Lung microvascular endothelial cell (primary cell): ENCODE results near the gene PAQR4. TPM values are rescaled to one million over a fixed set of nuclear protein-coding genes. Genes with fewer than 3 reads are reported as not detected.

Experiments
- DNase-seq, 2 donors: peaks; one replicate each; pipeline versions ENCODE4 v3.0.0 to v3.0.0-alpha.2; 2010; ENCODE audit warnings: low read depth in 2 of 2
- total RNA-seq: library from RNA; depleted of rRNA; stranded (reverse); fragments of >200 nt; gene quantifications from 2 replicates; pipeline ENCODE4 v1.2.1, GENCODE V29; 2014

PAQR4 gene
- total RNA-seq, 1 donor from 2014 or later = 2.6 TPM

DNA sequence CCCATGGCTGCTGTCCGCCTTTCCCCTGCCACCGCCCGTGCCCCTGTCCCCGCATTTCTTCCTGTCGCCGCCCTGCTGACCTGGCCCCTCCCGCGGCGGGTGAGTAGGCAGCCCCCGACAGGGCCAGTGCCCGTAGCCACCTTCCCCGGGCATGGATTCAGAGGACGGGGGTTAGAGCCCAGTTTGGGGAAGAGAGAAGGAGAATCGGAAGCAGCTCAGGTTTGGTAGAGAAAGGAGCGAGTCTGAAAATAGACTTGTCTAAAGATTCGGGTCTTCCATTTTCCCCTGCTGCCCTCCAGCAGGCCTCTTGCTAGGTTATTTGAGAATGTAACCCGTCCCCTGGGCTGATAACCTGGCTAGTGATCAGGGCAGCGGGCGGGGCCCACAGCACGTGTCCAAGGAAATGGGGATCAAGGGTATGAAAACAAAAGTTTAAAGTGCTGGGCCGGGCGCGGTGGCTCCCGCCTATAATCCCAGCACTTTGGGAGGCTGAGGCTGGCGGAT is 35.7 kb downstream of the PAQR4 start:
- DNase-seq = no peak

DNA sequence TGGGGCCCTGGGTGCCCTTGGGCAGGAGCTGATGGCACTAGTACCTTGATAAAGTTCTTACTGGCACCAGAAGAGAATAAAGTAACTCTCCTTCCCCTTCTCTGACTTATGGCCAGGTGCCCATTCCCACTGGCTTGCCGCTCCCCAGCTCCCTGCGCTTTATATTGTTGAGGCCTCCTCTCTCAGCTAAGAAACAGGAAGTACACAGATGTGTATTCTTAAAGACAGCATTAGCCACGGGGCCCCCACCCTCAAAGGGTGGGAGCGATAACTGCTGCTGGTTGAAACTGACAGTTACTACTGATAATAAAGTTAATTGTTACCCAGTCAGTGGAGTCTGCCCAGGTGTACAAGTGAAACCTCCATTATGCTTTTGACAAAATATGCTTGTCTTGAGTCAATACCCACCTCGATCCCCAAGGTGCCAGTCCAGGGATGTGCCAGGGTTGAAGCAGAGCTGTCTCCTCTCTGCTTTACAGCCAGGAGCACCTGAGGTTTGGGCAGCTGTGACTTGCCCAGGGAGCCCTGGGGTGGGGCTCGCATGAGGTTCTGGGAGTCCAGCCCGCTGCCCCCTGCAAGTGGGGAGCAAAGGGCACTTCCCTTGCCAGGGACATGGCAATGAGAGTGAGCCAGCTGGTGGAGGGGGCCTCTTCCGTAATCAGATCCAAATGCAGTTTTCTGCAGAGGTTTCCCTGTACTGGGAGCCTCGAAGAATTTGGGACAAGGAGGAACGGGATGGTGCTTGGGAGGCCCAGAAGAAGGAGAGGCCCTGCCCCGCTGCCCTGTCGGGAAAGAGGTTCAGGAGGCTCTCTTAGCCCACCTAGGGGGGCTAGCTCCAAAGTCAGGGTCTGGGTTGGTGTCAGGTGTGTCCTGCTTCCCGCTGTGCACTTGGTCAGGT is 38.2 kb downstream of the PAQR4 start:
- DNase-seq = no peak

DNA sequence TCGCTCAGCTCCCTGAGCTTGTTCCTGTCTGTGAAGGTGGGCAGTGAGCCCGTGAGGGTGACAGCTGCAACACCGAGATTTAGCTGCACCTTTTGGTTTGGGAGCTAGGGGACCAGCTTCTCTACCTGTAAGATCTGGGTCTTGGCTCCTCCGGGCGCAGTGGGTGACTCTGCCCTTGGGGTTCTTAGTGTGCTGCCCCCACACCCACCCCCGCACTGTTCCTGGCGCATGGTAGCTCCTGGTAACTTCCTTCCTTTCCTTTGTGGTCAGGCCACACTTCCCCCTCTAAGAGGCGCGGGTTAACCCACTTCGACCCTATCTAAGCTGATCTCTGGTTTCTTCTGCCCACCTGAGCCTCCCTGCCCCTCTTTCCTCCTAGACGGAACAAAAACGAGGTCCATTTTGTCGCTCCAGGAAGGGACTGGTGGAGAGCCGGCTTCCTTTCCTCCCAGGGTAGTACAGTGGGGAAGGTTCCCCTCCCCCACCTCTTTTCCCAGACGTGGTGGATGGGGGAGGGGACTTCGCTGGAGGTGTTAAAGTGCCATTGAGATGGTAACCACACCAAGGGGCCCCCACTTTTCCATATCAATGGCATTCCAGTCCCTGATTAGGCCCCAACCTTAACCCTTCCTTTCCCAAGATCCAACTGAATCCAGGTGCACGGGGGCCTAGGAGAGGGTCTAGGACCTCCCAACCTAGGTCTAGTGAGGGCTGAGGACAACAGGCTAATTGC is 39.0 kb downstream of the PAQR4 start:
- DNase-seq = peak in 1 of 2 donors; percentile 29

DNA sequence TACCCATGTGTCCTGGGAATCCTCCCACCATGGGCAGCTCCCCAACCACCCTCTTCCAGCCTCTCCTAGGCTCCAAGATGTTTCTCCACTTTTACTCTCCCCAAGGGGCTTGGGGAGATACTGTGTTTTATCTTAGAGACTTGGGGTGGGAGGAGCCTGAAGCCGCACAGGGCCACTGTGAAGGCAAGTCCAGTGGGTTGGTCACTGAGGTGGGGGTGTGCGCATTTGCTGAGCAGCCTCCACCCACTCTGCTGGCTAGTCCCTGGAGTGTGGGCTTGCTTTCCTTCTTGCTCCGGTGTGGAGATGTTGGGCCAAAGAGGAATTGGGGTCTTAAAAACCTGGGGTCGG is 39.5 kb downstream of the PAQR4 start:
- DNase-seq = no peak

DNA sequence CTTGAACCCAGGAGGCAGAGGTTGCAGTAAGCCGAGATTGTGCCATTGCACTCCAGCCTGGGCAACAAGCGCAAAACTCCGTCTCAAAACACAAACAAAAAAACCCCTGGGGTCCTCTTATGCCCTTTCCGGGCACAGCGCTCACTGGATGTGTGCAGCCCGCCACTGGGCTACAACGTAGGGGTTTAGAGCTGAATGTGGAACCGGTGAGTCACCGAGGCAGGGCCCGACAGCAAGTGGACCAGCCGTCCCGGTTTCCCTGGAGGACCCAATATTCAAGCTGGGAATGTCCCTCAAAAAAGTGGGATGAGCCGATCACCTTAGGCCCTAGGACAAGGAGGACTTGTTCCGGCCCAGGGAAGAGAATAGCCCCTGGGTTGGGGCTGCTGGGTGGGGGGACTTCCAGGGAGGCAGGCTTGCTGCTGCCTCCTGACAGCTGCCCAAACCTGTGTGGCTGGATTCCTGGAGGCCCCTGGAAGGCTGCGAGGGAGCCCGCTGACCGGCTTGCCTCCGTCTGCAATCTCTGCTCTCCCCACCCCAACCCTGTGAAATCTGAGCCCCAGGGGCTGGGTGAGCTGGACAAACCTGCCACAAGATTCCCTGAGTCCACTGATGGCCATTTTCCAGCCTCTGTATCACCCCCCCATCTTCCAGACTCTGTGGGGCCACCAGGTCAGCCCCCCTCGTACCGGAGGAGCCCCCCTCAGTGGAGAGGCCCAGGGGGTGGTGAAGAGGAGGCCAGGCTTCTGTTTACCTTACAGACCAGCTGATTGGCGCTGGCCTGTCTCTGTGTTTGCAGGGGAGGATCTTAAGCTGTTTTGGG is 40.6 kb downstream of the PAQR4 start:
- DNase-seq = no peak

DNA sequence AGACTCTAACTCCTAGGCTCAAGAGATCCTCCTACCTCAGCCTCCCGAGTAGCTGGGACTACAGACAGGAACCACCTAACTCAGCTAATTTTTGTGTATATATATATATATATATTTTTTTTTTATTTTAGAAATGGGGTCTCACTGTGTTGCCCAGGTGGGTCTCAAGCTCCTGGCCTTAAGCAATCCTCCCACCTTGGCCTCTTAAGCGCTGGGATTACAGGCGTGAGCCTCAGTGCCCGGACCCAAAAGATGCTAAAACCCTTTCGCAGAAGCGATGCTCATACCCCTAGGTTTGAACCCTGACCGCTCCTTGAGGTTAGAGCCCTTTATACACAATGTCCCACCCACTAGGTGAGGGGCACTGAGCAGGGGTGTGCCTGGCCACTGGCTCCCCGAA is 41.4 kb downstream of the PAQR4 start:
- DNase-seq = no peak

DNA sequence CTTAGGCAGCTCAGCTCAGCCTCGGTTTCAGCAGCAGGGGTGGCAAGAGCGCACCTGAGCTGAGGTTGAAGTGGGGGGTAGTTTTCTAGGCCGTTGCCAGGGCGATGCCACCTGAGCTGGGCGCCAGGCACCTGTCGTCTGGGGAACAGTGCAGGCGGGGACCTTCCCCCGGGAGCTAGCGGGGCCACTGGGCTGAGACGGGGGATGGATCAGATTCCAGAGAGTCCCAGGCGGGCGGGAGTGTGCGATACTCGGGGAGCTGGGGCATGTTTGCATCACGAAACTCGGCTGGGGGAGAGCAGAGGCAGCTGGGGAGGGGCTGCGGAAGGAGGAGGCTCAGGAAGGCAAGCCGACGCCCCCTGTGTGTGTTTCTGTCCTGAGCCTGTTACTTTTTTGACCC is 43.1 kb downstream of the PAQR4 start:
- no peak for DNase-seq

DNA sequence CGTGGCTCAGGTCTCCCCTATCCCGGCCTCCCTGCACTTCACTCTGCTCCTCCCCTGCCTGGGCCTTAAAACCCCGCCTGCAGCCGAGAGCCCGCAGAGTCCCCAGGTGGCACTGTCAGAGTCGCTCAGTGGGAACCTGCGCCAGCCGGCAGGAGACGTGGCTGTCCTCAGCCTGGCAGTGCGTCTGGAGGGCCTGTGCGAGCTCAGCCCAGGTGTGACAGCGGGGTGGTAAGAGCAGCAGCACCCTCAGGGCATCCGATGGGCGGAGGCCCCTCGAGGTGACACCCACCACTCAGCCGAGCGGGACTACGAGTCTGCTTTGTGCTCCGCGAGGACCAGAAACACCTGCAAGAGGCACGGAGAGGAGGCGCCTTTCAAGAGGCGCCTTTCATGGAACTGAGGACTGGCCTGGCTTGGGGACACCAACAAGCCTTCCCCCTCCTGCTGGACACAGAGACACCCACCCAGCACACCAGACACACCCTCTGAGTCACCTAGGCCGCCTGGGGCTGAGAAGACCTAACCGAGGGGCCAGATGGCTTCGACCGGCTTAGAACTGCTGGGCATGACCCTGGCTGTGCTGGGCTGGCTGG is 43.8 kb downstream of the PAQR4 start, which contains the start of gene CLDN9:
CLDN9 (plus strand) TSS at position 96 of the 593 bp plus-strand sequence; CDS start at position 536, 440 bp downstream.
- DNase-seq = no peak

DNA sequence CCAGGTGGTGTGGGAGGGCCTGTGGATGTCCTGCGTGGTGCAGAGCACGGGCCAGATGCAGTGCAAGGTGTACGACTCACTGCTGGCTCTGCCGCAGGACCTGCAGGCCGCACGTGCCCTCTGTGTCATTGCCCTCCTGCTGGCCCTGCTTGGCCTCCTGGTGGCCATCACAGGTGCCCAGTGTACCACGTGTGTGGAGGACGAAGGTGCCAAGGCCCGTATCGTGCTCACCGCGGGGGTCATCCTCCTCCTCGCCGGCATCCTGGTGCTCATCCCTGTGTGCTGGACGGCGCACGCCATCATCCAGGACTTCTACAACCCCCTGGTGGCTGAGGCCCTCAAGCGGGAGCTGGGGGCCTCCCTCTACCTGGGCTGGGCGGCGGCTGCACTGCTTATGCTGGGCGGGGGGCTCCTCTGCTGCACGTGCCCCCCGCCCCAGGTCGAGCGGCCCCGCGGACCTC is 44.4 kb downstream of the PAQR4 start:
- DNase-seq = no peak

DNA sequence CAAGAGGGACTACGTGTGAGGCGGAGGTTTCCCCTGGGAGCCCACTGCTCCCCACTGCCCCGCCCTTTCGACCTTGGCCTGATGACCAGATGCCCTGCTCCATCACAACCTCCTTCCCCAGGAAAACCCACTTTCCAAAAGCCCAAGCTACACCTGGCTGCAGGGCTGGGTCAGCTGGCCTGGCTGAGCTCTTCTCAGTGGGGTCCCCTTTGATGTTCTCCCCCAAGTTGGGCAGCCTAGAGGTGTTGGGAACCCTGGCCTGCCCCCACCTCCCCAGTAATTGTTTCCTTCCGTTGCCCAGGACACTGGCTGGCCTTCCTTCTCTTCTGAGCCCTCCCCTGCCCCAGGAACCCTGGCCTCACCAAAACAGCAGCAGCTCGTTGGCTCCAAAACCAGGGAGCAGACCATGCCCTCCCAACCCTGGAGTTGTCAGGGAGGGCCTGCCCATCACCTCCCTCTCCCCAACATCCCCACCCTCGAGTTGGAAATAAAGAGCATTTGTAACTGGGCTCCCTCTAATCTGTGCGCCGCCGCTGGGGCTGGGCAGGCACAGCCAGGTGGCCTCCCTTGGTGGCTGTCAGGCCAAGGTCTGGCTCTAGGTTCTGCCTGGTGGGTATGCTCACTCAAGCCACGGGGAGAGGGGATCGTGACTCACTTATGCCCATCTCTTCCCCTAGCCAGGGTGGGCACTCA is 45.0 kb downstream of the PAQR4 start:
- DNase-seq = no peak

DNA sequence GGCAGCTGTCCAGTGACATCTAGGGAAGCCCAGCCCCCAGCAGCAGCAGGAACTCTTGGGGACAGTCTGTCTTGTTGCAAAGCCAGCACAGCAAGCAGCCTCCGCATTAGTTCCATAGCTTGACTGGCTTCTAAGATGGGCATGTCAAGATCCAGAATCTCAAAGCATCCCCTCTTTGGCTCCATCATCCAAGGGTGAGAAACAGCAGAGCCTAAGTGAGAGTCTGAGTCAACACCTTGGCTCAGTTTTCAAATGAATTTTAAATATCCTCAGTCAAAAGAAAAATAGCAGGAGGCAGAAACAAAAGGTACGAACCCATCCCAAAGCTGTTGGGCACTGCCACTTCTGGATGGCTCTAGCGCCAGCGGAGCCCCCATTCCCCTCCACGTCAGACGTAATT is 45.8 kb downstream of the PAQR4 start:
- no peak for DNase-seq

DNA sequence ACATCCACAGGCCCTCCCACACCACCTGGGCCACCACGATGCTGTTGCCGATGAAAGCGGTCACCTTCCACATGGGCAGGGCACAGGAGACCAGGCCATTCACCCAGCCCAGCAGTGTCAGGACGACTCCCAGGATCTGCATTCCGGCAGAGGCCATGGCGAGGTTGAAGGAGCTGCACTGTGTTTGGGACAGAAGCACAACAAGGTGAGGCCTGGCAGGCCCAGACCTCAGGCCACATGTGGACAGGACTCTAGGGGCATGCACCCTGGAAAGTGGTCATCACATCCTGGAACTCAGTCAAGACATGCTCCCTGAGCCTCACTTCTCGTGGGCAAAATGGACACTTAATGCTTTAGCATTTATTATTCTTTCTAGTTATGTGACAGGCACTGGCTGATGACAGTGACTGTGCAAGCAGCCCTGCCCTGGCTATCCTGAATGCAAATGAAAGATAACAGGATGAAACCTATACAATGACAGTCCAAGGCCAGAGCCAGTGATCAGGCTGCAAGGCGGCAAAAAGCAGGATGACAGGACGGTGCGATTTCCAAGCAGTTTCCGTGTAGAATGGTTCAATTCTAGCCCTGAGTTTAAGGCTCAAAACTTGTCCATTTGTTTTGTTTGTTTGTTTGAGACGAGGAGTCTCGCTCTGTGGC is 46.8 kb downstream of the PAQR4 start:
- DNase-seq = no peak

DNA sequence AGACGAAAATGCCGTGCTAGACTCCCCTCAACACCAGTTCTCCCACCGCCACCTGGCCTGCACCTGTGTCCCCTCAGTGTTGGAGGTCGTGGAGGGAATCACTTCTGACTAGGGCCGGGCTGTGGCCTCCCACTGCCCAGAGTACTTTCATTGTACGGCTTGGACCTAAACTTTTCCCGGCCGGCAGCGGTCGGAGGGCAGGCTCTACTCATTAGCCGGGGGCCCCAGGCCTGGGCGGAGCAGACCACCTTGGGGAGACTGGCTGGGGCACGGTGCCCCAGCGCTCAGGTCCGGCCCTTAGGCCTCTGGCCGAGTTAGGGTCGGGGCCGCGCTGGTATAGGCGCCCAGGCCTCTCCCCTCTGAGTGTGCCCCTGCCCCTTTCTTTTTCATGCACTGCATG is 48.2 kb downstream of the PAQR4 start:
- DNase-seq = no peak

DNA sequence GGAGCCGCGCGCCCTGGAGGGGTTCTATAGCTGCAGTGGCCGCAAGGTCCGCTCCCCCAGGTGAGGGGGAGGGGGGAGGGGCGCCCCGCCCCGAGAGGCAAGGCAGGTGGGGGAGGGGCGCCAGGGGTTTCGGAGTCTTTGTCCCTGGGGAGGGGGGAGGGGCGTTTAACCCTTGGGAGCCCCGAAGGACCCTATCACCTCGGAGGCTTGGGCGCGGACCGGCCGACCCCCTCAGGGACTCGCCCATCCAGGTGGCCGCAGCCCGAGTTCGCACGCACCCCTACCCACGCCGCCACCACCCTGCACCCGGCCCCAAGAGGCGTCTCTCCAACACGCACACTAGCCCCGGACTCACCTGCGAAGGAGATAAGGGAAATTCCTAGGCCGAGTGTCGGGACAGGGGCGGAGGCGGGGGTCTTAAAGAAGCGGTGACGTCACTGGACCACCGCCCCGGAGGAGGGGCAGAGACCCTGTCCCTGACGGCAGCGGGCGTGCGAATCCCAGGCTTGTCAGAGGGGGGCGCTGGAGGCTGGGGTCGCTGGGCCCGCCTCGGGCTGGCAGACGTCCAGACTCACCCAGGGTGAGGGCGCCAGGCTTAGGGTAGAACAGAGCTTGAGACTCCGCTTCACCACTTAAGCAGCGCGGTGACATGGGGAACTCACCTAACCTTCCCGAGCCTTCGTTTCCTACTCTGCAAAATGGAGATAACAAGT is 48.8 kb downstream of the PAQR4 start, which contains the start of gene CLDN6:
CLDN6 (minus strand) TSS at position 390 of the 713 bp plus-strand sequence. CDS start 2,162 bp downstream, outside the sequence.
- DNase-seq = no peak

DNA sequence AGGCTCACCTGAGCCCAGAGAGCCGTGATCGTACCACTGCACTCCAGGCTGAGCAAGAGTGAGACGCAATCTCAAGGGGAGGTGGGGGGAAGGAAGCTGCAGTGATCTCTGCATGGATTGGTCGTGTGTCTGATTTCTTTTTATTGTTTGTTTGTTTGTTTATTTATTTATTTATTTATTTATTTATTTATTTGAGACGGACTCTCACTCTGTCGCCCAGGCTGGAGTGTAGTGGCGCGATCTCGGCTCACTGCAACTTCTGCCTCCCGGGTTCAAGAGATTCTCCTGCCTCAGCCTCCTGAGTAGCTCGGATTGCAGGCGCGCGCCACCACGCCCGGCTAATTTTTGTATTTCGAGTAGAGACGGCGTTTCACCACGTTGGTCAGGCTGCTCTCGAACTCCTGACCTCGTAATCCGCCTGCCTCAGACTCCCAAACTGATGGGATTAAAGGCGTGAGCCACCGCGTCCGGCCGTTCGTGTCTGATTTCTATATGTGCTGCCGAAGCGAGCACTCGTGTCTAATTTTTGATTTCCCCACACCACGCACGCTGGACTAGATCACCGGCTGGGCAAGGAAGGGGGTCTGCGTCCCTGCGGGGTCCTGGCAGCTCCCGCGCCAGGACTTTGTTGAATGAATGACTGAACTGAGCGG is 50.6 kb downstream of the PAQR4 start:
- DNase-seq = no peak

DNA sequence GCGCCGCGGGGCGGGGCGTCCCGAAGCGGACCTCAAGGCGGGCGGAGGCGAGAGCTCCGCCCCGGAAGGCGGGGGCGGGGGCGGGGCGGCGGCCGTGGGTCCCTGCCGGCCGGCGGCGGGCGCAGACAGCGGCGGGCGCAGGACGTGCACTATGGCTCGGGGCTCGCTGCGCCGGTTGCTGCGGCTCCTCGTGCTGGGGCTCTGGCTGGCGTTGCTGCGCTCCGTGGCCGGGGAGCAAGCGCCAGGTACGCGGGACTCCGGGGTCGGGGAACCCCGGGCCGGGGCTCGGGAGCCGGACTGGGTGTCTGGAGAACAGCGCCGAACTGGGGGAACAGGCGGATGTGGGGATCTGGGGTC is 51.1 kb downstream of the PAQR4 start, which contains the start of gene TNFRSF12A:
TNFRSF12A (plus strand) TSS at position 122 of the 357 bp plus-strand sequence; CDS start at position 152, 30 bp downstream.
- peak; percentile 78 to 79 for DNase-seq

DNA sequence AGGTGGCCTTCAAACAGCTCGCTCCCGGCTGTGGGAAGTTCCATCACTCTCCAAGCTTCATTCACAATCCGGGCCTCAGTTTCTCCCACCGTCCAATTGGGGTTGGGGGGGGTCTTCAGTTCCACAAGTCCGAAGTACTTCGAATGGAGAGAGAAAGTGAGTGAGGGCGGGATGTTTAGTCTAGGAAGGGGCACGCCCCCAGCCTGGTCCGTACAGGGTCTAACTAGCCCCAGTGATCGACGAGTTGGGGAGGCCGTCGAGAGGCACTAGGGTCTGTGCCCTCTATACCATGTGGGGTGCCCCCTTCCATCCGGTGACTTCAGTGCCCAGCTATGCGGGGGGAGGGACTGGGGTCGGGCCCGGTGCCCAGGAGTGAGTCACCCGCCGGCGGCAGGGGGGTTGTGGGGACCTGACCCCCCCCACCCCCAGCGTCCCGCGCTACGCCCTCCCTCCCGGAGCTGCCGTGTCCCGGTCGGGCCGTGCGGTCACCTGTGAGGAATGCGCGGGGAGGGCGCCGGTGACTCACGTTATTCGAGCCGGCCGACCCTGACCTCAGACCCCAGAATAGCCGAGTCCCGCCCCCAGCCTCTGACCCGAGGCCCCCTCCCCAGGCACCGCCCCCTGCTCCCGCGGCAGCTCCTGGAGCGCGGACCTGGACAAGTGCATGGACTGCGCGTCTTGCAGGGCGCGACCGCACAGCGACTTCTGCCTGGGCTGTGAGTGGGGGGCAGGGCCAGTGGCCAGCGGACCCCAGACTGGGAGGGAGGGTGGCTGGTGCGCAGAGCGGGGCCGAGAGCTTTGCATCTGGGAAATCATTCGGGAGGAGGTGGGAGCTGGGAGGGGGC is 51.7 kb downstream of the PAQR4 start:
- DNase-seq = peak; percentile 87 to 91
